Nephron progenitor cell (in vitro differentiated cells): Measurements from ENCODE around the gene GOLGA6L2.
"Not testable (repeated sequence)": the region's sequence is repeated elsewhere in the genome, so short reads cannot be mapped to it uniquely, and the experiment has no call there.

Source experiments
- DNase-seq: peaks from one replicate; pipeline ENCODE4 v3.0.0; 2021
- H3K27ac Mint-ChIP-seq: 2 replicates; pipeline ENCODE4 v1.8.0; 2021; ENCODE audit warnings: mild to moderate bottlenecking, moderate library complexity, mixed read lengths
- H3K27me3 Mint-ChIP-seq: 2 replicates; pipeline ENCODE4 v1.8.0; 2021; ENCODE audit warnings: mild to moderate bottlenecking, low read depth, mixed read lengths; ENCODE audit not compliant: poor library complexity
- H3K36me3 Mint-ChIP-seq: 2 replicates; pipeline ENCODE4 v1.8.0; 2021; ENCODE audit warnings: low read depth, mixed read lengths
- H3K4me1 Mint-ChIP-seq: 2 replicates; pipeline ENCODE4 v1.8.0; 2021; ENCODE audit warnings: mixed read lengths
- H3K4me3 Mint-ChIP-seq: 2 replicates; pipeline ENCODE4 v1.8.0; 2021; ENCODE audit warnings: mild to moderate bottlenecking, moderate library complexity, mixed read lengths
- H3K9me3 Mint-ChIP-seq: 2 replicates; pipeline ENCODE4 v1.8.0; 2021; ENCODE audit warnings: mild to moderate bottlenecking, moderate library complexity, mixed read lengths
- TF ChIP-seq, protein P1 (sequence below): fragments of 200-600 bp; sonication (generic); IDR thresholded peaks from 2 replicates; pipeline ENCODE4 v1.5.0; 2021; ENCODE audit warnings: antibody characterized with exemption

The GOLGA6L2 gene

DNA sequence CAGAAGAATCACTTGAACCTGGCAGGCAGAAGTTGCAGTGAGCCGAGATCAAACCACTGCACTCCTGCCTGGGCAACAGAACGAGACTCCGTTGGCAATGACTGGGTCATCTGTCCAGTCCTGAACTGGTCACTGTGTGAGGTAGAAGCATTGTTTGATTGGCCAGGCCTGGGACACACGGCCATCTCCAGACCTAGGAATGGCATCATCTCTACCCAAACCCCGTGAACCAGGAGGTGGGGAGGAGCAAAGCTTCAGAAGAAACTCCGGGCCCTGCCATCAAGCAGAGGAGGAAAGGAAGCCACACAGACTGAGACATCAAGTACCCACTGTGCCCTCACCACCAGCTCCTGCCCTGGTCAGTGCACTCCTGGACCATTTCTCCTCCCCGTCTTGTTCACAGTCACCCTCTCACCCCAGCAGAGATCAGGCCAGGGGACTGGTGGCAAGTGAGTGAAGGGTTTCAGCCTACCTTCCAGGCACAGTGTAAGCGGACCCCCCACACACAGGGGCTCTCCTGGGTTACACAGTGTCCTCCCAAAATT lies 31.6 kb downstream of the GOLGA6L2 start:
- no peak overlapping the region for H3K4me3 Mint-ChIP-seq
- H3K36me3 Mint-ChIP-seq = no peaks in the 10 kb centered on the region
- no peak overlapping the region for H3K27ac Mint-ChIP-seq
- peaks cover 13% of the 10 kb centered on the region for H3K27me3 Mint-ChIP-seq
- DNase-seq = no peak
- H3K9me3 Mint-ChIP-seq = peaks cover 63% of the 10 kb centered on the region
- no peaks in the 10 kb centered on the region for H3K4me1 Mint-ChIP-seq
- TF ChIP-seq, protein P1, sequence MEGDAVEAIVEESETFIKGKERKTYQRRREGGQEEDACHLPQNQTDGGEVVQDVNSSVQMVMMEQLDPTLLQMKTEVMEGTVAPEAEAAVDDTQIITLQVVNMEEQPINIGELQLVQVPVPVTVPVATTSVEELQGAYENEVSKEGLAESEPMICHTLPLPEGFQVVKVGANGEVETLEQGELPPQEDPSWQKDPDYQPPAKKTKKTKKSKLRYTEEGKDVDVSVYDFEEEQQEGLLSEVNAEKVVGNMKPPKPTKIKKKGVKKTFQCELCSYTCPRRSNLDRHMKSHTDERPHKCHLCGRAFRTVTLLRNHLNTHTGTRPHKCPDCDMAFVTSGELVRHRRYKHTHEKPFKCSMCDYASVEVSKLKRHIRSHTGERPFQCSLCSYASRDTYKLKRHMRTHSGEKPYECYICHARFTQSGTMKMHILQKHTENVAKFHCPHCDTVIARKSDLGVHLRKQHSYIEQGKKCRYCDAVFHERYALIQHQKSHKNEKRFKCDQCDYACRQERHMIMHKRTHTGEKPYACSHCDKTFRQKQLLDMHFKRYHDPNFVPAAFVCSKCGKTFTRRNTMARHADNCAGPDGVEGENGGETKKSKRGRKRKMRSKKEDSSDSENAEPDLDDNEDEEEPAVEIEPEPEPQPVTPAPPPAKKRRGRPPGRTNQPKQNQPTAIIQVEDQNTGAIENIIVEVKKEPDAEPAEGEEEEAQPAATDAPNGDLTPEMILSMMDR = no peak

DNA sequence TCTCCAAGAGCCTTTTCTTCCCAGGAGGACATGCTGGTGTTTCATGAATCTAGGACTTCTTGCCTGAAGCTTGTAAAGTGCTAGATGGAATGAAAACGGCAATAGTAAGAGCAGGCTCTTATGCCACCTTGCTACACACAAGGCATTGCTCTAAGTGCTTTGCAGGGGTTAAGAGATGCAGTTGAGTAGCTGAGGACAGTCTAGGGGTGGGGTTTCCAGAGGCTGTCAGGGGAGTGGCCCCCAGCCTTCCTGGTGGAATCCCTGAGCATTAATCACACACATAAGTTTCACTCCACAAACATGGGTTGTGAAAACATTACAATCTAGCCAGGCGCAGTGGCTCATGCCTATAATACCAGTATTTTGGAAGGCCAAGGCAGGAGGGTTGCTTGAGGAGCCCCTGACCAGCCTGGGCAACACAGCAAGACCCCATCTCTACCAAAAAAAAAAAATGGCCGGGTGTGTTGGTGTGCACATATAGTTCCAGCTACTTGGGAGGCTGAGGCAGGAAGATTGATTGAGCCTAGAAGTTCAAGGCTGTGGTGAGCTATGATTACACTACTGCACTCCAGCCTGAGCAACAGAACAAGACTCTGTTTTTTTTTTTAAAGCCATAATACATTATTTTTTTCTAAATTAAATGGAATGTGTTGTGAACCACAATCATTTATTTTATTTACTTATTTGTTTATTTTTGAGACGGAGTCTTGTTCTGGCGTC lies 34.0 kb downstream of the GOLGA6L2 start:
- not testable (repeated sequence) for H3K4me1 Mint-ChIP-seq, H3K4me3 Mint-ChIP-seq, H3K27ac Mint-ChIP-seq, DNase-seq, H3K36me3 Mint-ChIP-seq
- Mint-ChIP-seq H3K9me3 (peaks cover 60% of the 10 kb centered on the region), H3K27me3 (peaks cover 13% of the 10 kb centered on the region)

DNA sequence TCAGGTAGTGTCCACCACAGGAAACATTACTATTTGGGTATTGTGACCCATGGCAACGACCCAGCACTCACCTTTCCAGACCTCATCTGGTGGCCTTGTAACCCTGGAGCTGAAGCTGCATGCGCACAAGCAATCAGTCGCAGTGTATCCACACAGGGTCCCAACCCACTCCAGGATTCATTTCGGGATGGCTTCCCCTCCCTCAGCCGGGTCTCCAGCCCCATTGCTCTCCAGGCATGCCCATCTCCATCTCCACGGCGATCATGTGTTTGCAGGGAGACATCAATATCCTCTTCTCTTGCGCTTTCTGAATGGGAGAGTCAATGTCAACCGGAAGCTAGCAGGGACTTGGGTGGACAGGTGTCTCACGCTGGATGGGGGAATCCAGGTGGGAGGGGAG lies 35.2 kb downstream of the GOLGA6L2 start:
- DNase-seq = no peak
- no peaks in the 10 kb centered on the region for H3K36me3 Mint-ChIP-seq
- peaks cover 62% of the 10 kb centered on the region for H3K9me3 Mint-ChIP-seq
- H3K4me1 Mint-ChIP-seq = no peaks in the 10 kb centered on the region
- no peak overlapping the region for H3K4me3 Mint-ChIP-seq
- TF ChIP-seq, protein P1 = no peak
- no peak overlapping the region for H3K27ac Mint-ChIP-seq
- H3K27me3 Mint-ChIP-seq = peaks cover 17% of the 10 kb centered on the region

DNA sequence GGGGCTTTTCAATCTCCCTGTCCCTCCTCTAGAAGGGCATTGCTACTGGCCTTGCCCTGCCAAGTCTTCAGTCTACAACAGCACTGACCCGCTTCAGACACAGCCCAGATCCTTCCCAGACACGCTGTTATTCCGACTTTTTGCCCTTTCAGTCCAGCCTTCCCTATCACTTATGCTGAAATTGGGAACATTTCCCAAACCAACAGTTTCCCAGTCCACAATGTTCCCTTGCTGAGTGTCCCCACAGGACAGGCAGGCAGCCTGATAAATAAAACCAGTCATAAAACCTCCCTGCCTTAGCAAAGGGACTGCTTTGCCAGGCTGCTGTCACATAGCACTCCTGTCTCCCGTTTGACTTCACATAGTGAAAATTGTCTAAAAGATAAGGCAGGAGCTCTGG lies 43.5 kb downstream of the GOLGA6L2 start:
- H3K27ac Mint-ChIP-seq = no peak overlapping the region
- no peak for DNase-seq
- H3K4me3 Mint-ChIP-seq = no peak overlapping the region
- no peaks in the 10 kb centered on the region for H3K36me3 Mint-ChIP-seq
- peaks cover 74% of the 10 kb centered on the region for H3K9me3 Mint-ChIP-seq
- H3K4me1 Mint-ChIP-seq = no peaks in the 10 kb centered on the region
- TF ChIP-seq, protein P1 = no peak
- H3K27me3 Mint-ChIP-seq = peaks cover 7% of the 10 kb centered on the region

DNA sequence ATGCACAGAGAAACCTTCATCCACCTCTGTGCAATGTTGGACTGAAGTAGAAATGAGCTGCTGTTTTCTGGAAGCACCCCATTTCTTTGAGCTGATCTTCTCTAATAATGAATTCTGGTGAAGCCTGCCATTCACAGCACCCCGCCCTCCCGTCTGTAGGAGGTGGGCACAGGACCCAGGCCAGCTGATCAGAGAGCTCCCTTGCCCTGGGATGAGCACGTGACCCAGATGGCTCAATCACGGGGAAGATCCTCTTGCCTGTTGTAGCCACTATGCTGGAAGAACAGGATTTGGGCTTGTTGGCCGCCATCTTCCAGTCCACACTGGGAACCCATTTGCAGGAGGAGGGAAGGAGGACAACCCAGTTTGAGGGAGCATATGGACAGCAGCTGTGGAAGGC lies 44.5 kb downstream of the GOLGA6L2 start:
- DNase-seq = no peak
- Mint-ChIP-seq H3K36me3 (no peaks in the 10 kb centered on the region), H3K4me3 (no peak overlapping the region), H3K27me3 (peaks cover 7% of the 10 kb centered on the region), H3K4me1 (no peaks in the 10 kb centered on the region), H3K9me3 (peaks cover 77% of the 10 kb centered on the region), H3K27ac (no peak overlapping the region)
- TF ChIP-seq, protein P1 = no peak

DNA sequence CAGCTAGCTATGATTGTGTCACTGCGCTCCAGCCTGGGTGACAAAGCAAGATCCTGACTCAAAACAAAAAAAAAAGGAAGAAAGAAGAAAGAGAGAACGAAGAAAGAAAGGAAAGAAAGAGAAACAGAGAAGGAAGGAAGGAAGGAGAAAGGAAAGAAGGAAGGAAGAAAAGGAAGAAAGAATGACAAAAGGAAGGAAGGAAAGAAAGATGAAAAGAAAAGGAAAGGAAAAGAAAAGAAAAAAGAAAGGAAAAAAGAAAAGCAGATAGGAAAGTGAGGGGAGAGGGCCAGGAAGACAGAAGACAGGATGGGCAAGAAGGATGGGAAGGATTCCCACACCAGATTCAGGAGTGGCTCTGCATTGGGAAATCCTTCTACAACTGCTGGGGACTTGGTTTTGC lies 44.9 kb downstream of the GOLGA6L2 start:
- no peak overlapping the region for H3K27ac Mint-ChIP-seq
- peaks cover 78% of the 10 kb centered on the region for H3K9me3 Mint-ChIP-seq
- peaks cover 6% of the 10 kb centered on the region for H3K27me3 Mint-ChIP-seq
- H3K4me1 Mint-ChIP-seq = no peaks in the 10 kb centered on the region
- H3K4me3 Mint-ChIP-seq = no peak overlapping the region
- H3K36me3 Mint-ChIP-seq = no peaks in the 10 kb centered on the region
- no peak for DNase-seq
- TF ChIP-seq, protein P1 = no peak
